Natural killer cell treated with Interleukin-12 subunit alpha and Interleukin-12 subunit beta and Interleukin-15 and Interleukin-18, amount 100 ng/mL, for 72 hours (primary cell): ENCODE measurements around the gene DEK. TPM values are rescaled to one million over a fixed set of nuclear protein-coding genes. Genes with fewer than 3 reads are reported as not detected.
"Not testable (repeated sequence)": the region's sequence is repeated elsewhere in the genome, so short reads cannot be mapped to it uniquely, and the experiment has no call there.

Experiments
- ATAC-seq, 2 donors: fragments of 150-1000 bp; cut with Tn5 transposase in 1 of 2; sonication (Bioruptor Pico), chemical (Tn5 transposase) in 1 of 2; 2 replicates each; pipeline ENCODE4 v1.10.0; 2021
- DNase-seq: peaks from one replicate; pipeline ENCODE4 v3.0.0; 2022; ENCODE audit warnings: low spot score
- H3K27ac Mint-ChIP-seq, 2 donors: 1 replicate in 1 of 2; 2 replicates in 1 of 2; pipeline ENCODE4 v1.8.0; 2022; ENCODE audit warnings: mixed read lengths in 2 of 2, mild to moderate bottlenecking in 1 of 2, moderate library complexity in 1 of 2
- H3K27me3 Mint-ChIP-seq, 2 donors: 1 replicate in 1 of 2; 2 replicates in 1 of 2; pipeline ENCODE4 v1.8.0; 2022; ENCODE audit warnings: mixed read lengths in 2 of 2
- H3K36me3 Mint-ChIP-seq: one replicate; pipeline ENCODE4 v1.8.0; 2022; ENCODE audit warnings: mixed read lengths
- H3K4me1 Mint-ChIP-seq, 2 donors: 1 replicate in 1 of 2; 2 replicates in 1 of 2; pipeline ENCODE4 v1.8.0; 2022; ENCODE audit warnings: low read depth in 2 of 2, mixed read lengths in 2 of 2, mild to moderate bottlenecking in 1 of 2
- H3K4me3 Mint-ChIP-seq: one replicate; pipeline ENCODE4 v1.8.0; 2022; ENCODE audit warnings: mixed read lengths
- H3K9me3 Mint-ChIP-seq: 2 replicates; pipeline ENCODE4 v1.8.0; 2022; ENCODE audit warnings: mixed read lengths
- total RNA-seq, 2 donors: library from RNA; stranded (reverse); gene quantifications; one replicate each; pipeline ENCODE4 v1.2.3, GENCODE V29; 2022

DEK gene
- total RNA-seq, 2 donors from 2014 or later = 105 to 152 TPM

DNA sequence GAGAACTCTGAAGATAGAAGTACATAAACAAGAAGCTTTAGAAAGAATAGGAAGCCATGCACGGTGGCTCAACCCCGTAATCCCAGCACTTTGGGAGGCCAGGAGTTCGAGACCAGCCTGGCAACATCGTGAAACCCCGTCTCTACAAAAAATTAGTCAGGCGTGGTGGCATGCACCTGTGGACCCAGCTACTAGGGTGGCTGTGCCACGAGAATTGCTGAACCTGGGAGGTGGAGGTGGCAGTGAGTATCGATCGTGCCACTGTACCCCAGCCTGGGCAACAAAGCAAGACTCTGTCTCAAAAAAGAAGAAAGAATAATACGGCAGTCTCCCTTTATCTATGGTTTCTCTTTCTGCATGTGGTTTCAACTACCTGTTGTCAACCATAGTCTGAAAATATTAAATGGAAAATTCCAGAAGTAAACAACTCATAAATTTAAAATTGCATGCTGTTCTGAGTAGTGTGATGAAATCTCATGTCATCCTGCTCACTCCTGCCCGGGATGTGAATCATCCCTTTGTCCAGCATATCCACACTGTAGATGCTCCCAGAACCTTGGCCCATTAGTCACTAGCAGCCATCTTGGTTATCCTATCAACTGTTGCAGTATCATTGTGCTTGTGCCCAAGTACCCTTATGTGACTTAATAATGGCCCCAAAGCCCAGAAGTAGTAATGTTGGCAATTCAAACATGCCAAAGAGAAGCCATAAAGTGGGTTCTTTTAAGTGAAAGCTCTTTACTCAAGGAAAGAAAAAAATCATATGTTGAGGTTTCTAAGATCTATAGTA is 22.1 kb downstream of the DEK start:
- Mint-ChIP-seq H3K9me3 (no peaks in the 10 kb centered on the region), H3K27me3 (no peaks in the 10 kb centered on the region), H3K27ac (no peak overlapping the region), H3K4me1 (peaks cover 31 to 33% of the 10 kb centered on the region in 2 donors), H3K36me3 (peaks cover 31% of the 10 kb centered on the region), H3K4me3 (no peak overlapping the region)
- no peak for ATAC-seq
- no peak for DNase-seq

DNA sequence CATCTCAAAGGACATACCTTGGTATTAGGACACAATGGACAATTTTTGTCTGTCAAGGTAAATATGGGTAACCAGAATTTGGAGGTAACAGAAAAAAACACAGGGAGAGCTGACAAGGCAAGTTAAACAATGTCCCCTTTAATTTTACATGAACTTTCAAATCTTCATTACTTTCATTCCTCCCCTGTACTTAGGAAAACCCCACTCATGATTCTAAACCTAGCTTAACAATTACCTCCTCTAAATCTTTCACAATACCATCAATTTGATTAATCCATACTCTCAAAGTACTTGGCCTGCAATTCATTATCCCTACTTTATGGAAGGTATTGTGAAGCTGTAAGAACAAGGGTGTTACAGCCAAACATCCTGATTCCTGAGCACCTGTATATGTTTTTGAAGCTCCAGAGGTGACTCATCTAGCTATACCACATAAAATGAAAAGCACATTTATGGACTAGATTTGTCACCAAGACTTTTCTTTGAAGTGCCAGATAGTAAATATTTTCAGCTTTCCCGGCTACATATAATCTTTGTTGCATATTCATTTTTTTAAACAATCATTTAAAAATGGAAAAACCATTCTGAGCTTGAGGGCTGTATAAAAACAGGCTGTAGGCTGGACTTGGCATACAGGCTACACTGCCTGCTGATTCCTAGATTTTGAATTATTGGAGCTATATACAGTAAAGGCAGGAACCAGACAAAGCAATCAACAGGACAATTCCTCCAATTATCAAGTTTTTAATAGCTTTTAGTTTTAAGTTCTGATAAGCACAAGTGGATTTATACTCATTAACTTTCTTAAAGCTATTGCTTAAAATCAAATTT is 22.9 kb downstream of the DEK start:
- ATAC-seq (no peak), DNase-seq (no peak)
- H3K4me1 Mint-ChIP-seq = peaks cover 31 to 33% of the 10 kb centered on the region in 2 donors
- H3K4me3 Mint-ChIP-seq = no peak overlapping the region
- H3K27me3 Mint-ChIP-seq = no peaks in the 10 kb centered on the region
- H3K36me3 Mint-ChIP-seq = peaks cover 31% of the 10 kb centered on the region
- H3K9me3 Mint-ChIP-seq = no peaks in the 10 kb centered on the region
- H3K27ac Mint-ChIP-seq = no peak overlapping the region

DNA sequence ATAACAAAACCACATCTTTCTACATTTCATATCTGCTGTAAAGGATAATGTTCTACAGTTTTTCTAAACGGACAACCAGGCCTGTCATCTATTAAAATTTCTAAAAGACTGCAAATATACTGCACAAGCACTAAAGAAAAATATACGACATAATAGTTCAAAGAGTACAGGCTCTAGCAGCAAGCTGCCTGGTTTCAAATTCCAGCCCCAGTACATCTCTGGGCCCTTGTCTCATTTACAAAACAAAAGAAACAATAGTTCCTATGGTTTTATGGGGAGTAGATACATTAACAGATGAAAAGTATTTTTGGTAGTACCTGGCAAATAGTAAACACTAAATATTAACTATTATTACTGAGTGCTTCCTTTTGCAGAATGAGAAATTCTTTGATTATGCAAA is 24.1 kb downstream of the DEK start:
- ATAC-seq = no peak
- no peaks in the 10 kb centered on the region for H3K9me3 Mint-ChIP-seq
- peaks cover 21 to 24% of the 10 kb centered on the region in 2 donors for H3K4me1 Mint-ChIP-seq

DNA sequence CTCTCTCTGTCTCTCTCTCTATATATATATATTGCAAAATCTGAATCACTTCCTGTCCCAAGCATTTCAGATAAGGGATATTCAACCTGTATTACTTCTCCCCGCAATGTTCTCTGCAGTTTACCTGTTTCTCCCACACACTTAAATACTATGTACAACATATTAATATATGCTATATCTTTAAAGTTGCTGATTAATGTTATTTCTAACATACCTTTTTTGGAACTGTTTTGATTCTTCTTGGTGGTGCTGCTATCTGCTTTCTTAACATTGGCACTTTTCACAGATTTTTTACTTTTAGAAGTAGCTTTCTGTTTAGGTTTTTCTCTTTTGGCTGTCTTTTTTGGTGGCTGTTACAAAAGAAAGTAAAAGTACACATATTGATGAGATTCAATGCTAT is 27.2 kb downstream of the DEK start:
- Mint-ChIP-seq H3K4me1 (peaks cover 9 to 22% of the 10 kb centered on the region in 2 donors), H3K36me3 (peaks cover 36% of the 10 kb centered on the region), H3K27me3 (no peaks in the 10 kb centered on the region), H3K9me3 (peaks cover 9% of the 10 kb centered on the region), H3K27ac (no peak overlapping the region), H3K4me3 (no peak overlapping the region)
- no peak for ATAC-seq
- DNase-seq = no peak

More for the DNA sequence above, 24.1 kb downstream of the DEK start:
- Mint-ChIP-seq H3K4me3 (no peak overlapping the region), H3K27me3 (no peaks in the 10 kb centered on the region), H3K36me3 (peaks cover 30% of the 10 kb centered on the region), H3K27ac (no peak overlapping the region)
- no peak for DNase-seq

DNA sequence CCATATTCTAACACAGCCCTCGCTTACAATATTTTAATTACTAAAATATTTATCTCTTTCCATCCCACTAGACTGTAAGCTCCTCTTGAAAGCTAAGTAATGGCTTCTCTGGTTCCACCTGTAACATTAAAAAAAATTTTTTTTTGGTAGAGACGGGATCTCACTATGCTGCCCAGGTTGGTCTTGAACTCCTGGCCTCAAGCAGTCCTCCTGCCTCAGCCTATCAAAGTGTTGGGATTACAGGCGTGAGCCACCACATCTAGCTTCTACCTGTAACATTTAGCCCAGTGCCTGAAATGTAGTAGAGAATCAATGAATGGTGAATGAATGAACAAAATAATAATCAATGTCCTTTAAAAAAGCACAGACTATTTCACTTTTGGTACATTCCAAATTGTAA is 28.8 kb downstream of the DEK start:
- Mint-ChIP-seq H3K27me3 (no peaks in the 10 kb centered on the region), H3K4me3 (no peak overlapping the region), H3K27ac (peak overlapping the region in 1 of 2 donors; percentile 34)

DNA sequence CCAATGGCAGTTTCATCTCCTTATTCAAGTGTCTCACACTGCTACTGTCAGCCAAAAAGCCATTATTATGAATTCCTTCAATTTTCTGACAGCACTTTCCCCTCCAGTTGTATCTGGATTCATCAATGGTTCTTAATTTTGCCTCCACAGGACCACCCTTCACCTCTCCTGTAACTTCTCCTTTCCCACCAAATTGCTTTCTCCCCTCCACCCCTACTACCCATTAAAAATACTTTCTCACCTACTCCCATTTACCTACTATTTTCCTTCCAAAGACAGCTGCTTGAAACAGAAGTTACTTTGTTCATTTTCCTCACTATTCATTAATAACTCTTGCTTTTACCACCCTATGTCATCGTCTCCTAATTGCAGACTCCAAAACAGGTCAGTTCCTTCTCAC is 29.8 kb downstream of the DEK start:
- Mint-ChIP-seq H3K4me1 (peaks cover 14 to 29% of the 10 kb centered on the region in 2 donors), H3K36me3 (peaks cover 62% of the 10 kb centered on the region), H3K4me3 (no peak overlapping the region), H3K27ac (peak overlapping the region in 1 of 2 donors; percentile 17), H3K27me3 (no peaks in the 10 kb centered on the region), H3K9me3 (peaks cover 20% of the 10 kb centered on the region)
- DNase-seq = no peak
- no peak for ATAC-seq

More for the DNA sequence above, 28.8 kb downstream of the DEK start:
- peaks cover 14 to 23% of the 10 kb centered on the region in 2 donors for H3K4me1 Mint-ChIP-seq
- H3K36me3 Mint-ChIP-seq = peaks cover 52% of the 10 kb centered on the region
- no peak for DNase-seq
- H3K9me3 Mint-ChIP-seq = peaks cover 18% of the 10 kb centered on the region
- ATAC-seq = no peak

DNA sequence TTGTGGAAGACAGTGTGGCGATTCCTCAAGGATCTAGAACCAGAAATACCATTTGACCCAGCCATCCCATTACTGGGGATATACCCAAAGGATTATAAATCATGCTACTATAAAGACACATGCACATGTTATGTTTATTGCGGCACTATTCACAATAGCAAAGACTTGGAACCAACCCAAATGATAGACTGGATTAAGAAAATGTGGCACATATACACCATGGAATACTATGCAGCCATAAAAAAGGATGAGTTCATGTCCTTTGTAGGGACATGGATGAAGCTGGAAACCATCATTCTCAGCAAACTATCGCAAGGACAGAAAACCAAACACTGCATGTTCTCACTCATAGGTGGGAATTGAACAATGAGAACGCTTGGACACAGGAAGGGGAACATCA is 30.6 kb downstream of the DEK start:
- H3K27me3 Mint-ChIP-seq, H3K27ac Mint-ChIP-seq, H3K4me3 Mint-ChIP-seq, DNase-seq, ATAC-seq: not testable (repeated sequence)
- Mint-ChIP-seq H3K9me3 (peaks cover 23% of the 10 kb centered on the region), H3K4me1 (peaks cover 18 to 32% of the 10 kb centered on the region in 2 donors), H3K36me3 (peaks cover 68% of the 10 kb centered on the region)

DNA sequence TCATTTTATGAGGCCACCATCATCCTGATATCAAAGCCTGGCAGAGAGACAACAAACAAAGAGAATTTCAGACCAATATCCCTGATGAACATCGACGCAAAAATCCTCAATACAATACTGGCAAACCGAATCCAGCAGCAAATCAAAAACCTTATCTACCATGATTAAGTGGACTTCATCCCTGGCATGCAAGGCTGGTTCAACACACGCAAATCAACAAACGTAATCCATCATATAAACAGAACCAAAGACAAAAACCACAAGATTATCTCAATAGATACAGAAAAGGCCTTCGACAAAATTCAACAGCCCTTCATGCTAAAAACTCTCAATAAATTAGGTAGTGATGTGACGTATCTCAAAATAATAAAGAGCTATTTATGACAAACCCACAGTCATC is 32.5 kb downstream of the DEK start:
- H3K27me3 Mint-ChIP-seq, H3K27ac Mint-ChIP-seq, DNase-seq, H3K4me3 Mint-ChIP-seq, ATAC-seq: not testable (repeated sequence)
- Mint-ChIP-seq H3K9me3 (peaks cover 23% of the 10 kb centered on the region), H3K4me1 (peaks cover 18 to 36% of the 10 kb centered on the region in 2 donors), H3K36me3 (peaks cover 76% of the 10 kb centered on the region)

DNA sequence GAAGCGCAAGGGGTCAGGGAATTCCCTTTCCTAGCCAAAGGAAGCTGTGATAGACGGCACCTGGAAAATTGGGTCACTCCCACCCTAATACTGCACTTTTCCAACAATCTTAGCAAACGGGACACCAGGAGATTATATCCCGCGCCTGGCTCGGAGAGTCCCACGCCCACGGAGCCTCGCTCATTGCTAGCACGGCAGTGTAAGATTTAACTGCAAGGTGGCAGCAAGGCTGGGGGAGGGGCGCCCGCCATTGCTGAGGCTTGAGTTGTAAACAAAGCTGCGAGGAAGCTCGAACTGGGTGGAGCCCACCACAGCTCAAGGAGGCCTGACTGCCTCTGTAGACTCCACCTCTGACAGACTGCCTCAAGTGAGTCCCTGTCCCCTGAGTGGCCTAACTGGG is 35.7 kb downstream of the DEK start:
- not testable (repeated sequence) for H3K27ac Mint-ChIP-seq, ATAC-seq, DNase-seq, H3K27me3 Mint-ChIP-seq, H3K4me3 Mint-ChIP-seq
- H3K36me3 Mint-ChIP-seq = peaks cover 54% of the 10 kb centered on the region
- peaks cover 15 to 29% of the 10 kb centered on the region in 2 donors for H3K4me1 Mint-ChIP-seq
- H3K9me3 Mint-ChIP-seq = peaks cover 18% of the 10 kb centered on the region

DNA sequence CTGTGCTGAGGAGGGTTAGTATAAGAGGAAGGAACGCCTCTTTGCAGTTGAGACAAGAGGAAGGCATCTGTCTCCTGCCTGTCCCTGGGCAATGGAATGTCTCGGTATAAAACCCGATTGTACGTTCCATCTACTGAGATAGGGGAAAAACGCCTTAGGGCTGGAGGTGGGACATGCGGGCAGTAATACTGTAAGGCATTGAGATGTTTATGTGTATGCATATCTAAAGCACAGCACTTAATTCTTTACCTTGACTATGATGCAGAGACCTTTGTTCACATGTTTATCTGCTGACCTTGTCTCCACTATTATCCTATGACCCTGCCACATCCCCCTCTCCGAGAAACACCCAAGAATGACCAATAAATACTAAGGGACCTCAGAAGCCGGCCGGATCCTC is 37.2 kb downstream of the DEK start:
- H3K27me3 Mint-ChIP-seq, H3K27ac Mint-ChIP-seq, H3K4me3 Mint-ChIP-seq, ATAC-seq, DNase-seq: not testable (repeated sequence)
- Mint-ChIP-seq H3K9me3 (peaks cover 15% of the 10 kb centered on the region), H3K36me3 (peaks cover 40% of the 10 kb centered on the region), H3K4me1 (peaks cover 15 to 23% of the 10 kb centered on the region in 2 donors)

DNA sequence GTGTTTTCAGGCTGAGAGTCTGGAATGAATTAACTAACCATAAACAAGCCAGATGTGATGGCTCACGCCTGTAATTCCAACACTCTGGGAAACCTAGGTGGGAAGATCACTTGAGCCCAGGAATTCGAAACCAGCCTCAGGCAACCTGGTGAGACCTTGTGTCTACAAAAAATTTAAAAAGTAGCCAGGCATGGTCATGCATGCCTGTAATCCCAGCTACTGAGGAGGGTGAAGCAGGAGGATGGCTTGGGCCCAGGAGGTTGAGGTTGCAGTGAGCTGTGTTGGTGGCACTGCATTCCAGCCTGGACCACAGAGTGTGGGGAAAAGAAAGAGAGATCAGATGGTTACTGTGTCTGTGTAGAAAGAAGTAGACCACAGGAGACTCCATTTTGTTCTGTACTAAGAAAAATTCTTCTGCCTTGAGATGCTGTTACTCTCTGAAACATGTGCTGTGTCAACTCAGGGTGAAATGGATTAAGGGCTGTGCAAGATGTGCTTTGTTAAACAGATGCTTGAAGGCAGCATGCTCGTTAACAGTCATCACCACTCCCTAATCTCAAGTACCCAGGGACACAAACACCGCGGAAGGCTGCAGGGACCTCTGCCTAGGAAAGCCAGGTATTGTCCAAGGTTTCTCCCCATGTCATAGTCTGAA is 37.8 kb downstream of the DEK start:
- peaks cover 34% of the 10 kb centered on the region for H3K36me3 Mint-ChIP-seq
- peaks cover 15 to 23% of the 10 kb centered on the region in 2 donors for H3K4me1 Mint-ChIP-seq
- not testable (repeated sequence) for ATAC-seq, H3K27me3 Mint-ChIP-seq, H3K27ac Mint-ChIP-seq, DNase-seq, H3K4me3 Mint-ChIP-seq
- peaks cover 11% of the 10 kb centered on the region for H3K9me3 Mint-ChIP-seq

DNA sequence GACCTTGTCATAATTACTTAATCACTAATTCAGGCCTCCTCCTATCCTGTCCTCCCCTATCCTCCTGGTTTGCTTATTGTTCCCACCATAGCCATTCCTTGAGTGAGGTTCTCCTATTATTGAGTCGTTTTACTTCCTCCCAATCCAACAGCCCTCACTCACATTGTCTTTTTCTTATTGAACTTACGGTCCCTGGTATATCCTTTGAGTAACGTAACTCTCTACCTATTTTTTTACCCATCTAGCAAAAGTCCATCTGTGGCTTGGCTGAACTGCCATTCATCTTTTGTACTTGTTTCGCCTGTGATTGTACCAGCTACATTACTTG is 43.1 kb downstream of the DEK start:
- peaks cover 7% of the 10 kb centered on the region for H3K36me3 Mint-ChIP-seq
- H3K4me1 Mint-ChIP-seq = peaks cover 5 to 9% of the 10 kb centered on the region in 2 donors
- no peaks in the 10 kb centered on the region for H3K9me3 Mint-ChIP-seq
- DNase-seq (no peak), ATAC-seq (no peak)
- peak overlapping the region; percentile 1 to 11 for H3K27ac Mint-ChIP-seq
- H3K4me3 Mint-ChIP-seq = no peak overlapping the region
- H3K27me3 Mint-ChIP-seq = no peaks in the 10 kb centered on the region

DNA sequence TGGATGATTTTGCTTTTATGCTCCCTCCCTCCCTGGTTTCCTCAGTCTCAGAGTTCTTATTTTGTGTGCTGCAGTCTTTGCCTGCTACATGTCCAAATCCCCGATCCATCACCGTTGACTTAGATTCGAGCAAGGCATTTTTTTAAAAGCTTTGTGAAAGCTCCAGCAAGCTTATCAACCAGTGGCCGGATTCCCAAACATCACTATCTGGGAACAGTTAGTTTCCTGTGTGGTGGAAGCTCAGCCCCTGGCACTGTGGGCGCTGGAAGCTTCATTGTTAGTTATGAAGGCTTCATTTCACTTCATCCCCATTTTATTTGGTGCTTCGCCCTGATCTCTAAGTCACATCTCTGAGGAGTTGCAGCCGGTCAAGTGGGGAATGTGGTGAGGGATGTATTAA is 44.7 kb downstream of the DEK start:
- DNase-seq (no peak), ATAC-seq (no peak)
- Mint-ChIP-seq H3K27me3 (no peaks in the 10 kb centered on the region), H3K27ac (peak overlapping the region in 1 of 2 donors; percentile 68), H3K4me3 (no peak overlapping the region), H3K4me1 (peaks cover 3 to 5% of the 10 kb centered on the region in 2 donors), H3K36me3 (peaks cover 7% of the 10 kb centered on the region), H3K9me3 (no peaks in the 10 kb centered on the region)
